Type B pancreatic cell (in vitro differentiated cells): ENCODE results near the gene GMEB2. TPM values are rescaled to one million over a fixed set of nuclear protein-coding genes. Genes with fewer than 3 reads are reported as not detected.

Experiments used
- DNase-seq: peaks from one replicate; pipeline ENCODE4 v3.0.0; 2021; ENCODE audit warnings: mixed read lengths; ENCODE audit not compliant: unreplicated experiment; ENCODE audit errors: extremely low spot score
- H3K27ac Mint-ChIP-seq: 2 replicates; pipeline ENCODE4 v1.8.0; 2021; ENCODE audit warnings: mild to moderate bottlenecking, mixed read lengths
- H3K27me3 Mint-ChIP-seq: 2 replicates; pipeline ENCODE4 v1.8.0; 2021; ENCODE audit warnings: mixed read lengths
- H3K36me3 Mint-ChIP-seq: 2 replicates; pipeline ENCODE4 v1.8.0; 2021; ENCODE audit warnings: mixed read lengths
- H3K4me1 Mint-ChIP-seq: one replicate; pipeline ENCODE4 v1.8.0; 2021; ENCODE audit warnings: mixed read lengths; ENCODE audit not compliant: unreplicated experiment
- H3K4me3 Mint-ChIP-seq: 2 replicates; pipeline ENCODE4 v1.8.0; 2021; ENCODE audit warnings: mild to moderate bottlenecking, mixed read lengths
- H3K9me3 Mint-ChIP-seq: 2 replicates; pipeline ENCODE4 v1.8.0; 2021; ENCODE audit warnings: mixed read lengths
- CTCF ChIP-seq: fragments of 200-600 bp; sonication (generic); conservative IDR thresholded peaks from 2 replicates; pipeline ENCODE4 v1.5.0; 2021; ENCODE audit warnings: antibody characterized with exemption, mild to moderate bottlenecking
- total RNA-seq: library from RNA; stranded (reverse); gene quantifications from 2 replicates; pipeline ENCODE4 v1.2.1, GENCODE V29; 2021; ENCODE audit warnings: low replicate concordance

GMEB2 gene
- total RNA-seq, 1 donor from 2014 or later: 13.9 TPM

GRCh38 chr20:63668351-63668750 is 41.5 kb upstream of the GMEB2 start:
- Mint-ChIP-seq H3K27ac (no peak overlapping the region), H3K36me3 (peaks cover 9% of the 10 kb centered on the region), H3K9me3 (no peaks in the 10 kb centered on the region), H3K4me3 (no peak overlapping the region), H3K4me1 (no peaks in the 10 kb centered on the region), H3K27me3 (no peaks in the 10 kb centered on the region)
- no peak for TF ChIP-seq CTCF
- no peak for DNase-seq

GRCh38 chr20:63667858-63668257 is 41.0 kb upstream of the GMEB2 start:
- Mint-ChIP-seq H3K36me3 (peaks cover 9% of the 10 kb centered on the region), H3K9me3 (no peaks in the 10 kb centered on the region), H3K4me1 (no peaks in the 10 kb centered on the region), H3K27me3 (no peaks in the 10 kb centered on the region), H3K4me3 (no peak overlapping the region), H3K27ac (no peak overlapping the region)
- TF ChIP-seq CTCF: no peak
- DNase-seq: no peak

GRCh38 chr20:63665708-63666107 is 38.8 kb upstream of the GMEB2 start:
- H3K27ac Mint-ChIP-seq: no peak overlapping the region
- no peak for TF ChIP-seq CTCF
- no peaks in the 10 kb centered on the region for H3K27me3 Mint-ChIP-seq
- no peaks in the 10 kb centered on the region for H3K4me1 Mint-ChIP-seq
- H3K36me3 Mint-ChIP-seq: peaks cover 9% of the 10 kb centered on the region
- no peak for DNase-seq
- H3K4me3 Mint-ChIP-seq: no peak overlapping the region
- no peaks in the 10 kb centered on the region for H3K9me3 Mint-ChIP-seq

- H3K36me3 Mint-ChIP-seq: peaks cover 9% of the 10 kb centered on the region
- peaks cover 4% of the 10 kb centered on the region for H3K4me1 Mint-ChIP-seq
- no peak overlapping the region for H3K4me3 Mint-ChIP-seq
- no peaks in the 10 kb centered on the region for H3K9me3 Mint-ChIP-seq
- no peaks in the 10 kb centered on the region for H3K27me3 Mint-ChIP-seq
- no peak for TF ChIP-seq CTCF
- H3K27ac Mint-ChIP-seq: no peak overlapping the region
- DNase-seq: no peak
These were observed 38.1 kb upstream of the GMEB2 start for GRCh38 chr20:63664861-63665594.

GRCh38 chr20:63664143-63664851 is 37.4 kb upstream of the GMEB2 start:
- Mint-ChIP-seq H3K9me3 (no peaks in the 10 kb centered on the region), H3K27ac (no peak overlapping the region), H3K4me1 (peaks cover 11% of the 10 kb centered on the region), H3K36me3 (peaks cover 9% of the 10 kb centered on the region), H3K27me3 (no peaks in the 10 kb centered on the region), H3K4me3 (no peak overlapping the region)
- DNase-seq: no peak
- no peak for TF ChIP-seq CTCF
